ENCODE data around the gene PLXNC1.

GRCh38 chr12:94247246-94247645 lies 98.9 kb downstream of the PLXNC1 start:
- no peak for TF ChIP-seq EZH2phosphoT487 (IDR thresholded peaks at IDR 0.05; ENCODE audit: insufficient read depth, low read depth)
- no peak for TF ChIP-seq EZH2 (IDR thresholded peaks at IDR 0.05; ENCODE audit: insufficient read depth, poor library complexity, severe bottlenecking)
